HTR-8/SVneo (cell line): ENCODE data around the gene COPS3.

Experiments
- DNase-seq: peaks from one replicate; pipeline ENCODE4 v3.0.0; 2011; ENCODE audit warnings: low spot score, mixed read lengths; ENCODE audit not compliant: insufficient read length
- FAIRE-seq: peaks from 2 replicates; lab custom pipeline; 2011; peaks lifted over from hg19 to GRCh38; lab: Jason Lieb, UNC

The COPS3 gene

DNA sequence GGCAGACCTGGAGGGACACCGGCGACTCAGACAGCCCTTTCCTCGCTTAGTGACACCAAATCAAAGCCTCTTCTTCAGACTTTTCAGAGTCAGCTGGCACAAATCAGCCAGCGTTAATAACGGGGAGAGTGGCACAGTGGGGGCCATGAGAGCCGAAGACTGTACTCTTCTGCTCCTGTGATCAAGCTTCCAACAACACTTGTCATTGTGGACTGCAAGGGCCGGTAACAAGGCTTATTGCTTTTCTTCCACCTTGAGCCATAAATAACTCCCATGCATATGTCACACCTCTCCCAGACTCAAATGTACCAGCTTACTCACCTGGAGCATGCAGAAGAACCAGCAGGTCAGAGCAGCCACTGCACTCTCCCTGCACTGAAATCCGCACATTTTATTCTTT is 56.9 kb downstream of the COPS3 start:
- no peak for DNase-seq
- no peak for FAIRE-seq

- FAIRE-seq, result no peak
- no peak for DNase-seq
Measured at GRCh38 chr17:17223736-17224135, 57.3 kb downstream of the COPS3 start.

GRCh38 chr17:17221329-17221728 is 59.7 kb downstream of the COPS3 start:
- FAIRE-seq (no peak), DNase-seq (no peak)

- FAIRE-seq (no peak), DNase-seq (no peak)
Measured at GRCh38 chr17:17220529-17220928, 60.5 kb downstream of the COPS3 start.

DNA sequence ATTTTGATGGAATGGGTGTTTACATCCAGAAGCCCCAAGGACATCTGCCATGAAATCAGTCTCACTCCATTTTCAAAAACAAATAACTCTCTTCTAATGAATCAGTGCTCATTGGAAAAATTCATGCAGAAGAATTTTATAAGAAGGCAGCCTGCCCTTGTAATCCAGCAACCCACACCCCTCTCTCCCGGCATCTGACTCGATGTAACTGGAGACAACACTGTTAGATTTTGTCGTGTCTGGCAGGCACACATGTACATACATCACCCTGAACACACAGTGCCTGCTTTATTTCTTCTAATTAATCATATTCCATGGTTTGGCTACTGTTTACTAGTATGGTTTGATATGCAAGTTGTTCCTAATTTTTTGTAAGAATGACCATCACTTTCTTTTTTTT is 63.1 kb downstream of the COPS3 start:
- DNase-seq (no peak), FAIRE-seq (no peak)

- FAIRE-seq (no peak), DNase-seq (no peak)
Measured at GRCh38 chr17:17216776-17217175, 64.3 kb downstream of the COPS3 start.

GRCh38 chr17:17216236-17216635 is 64.8 kb downstream of the COPS3 start:
- FAIRE-seq, result no peak
- DNase-seq, result no peak

DNA sequence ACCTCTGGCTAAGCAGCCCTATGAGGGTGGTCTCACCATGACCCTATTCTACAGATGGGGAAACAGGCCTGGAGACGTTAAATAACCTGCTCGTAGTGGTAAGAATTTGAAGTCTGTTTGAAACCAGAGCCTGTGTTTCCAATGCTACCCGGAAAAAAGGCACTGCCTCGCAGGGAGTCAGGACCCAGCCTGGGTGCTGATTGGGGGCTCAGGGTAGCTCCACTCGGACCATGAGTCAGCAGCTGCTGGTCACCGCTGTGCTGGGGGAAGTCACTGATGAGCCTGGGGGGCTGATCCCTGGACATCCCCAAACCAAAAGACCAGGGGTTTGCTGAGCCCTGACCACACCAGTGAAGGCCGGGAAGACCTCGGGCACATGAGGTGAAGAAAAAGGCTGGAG is 65.5 kb downstream of the COPS3 start:
- FAIRE-seq, result no peak

GRCh38 chr17:17214646-17215436 is 66.2 kb downstream of the COPS3 start:
- no peak for FAIRE-seq
- DNase-seq, result no peak

More for the DNA sequence above, 65.5 kb downstream of the COPS3 start:
- no peak for DNase-seq

GRCh38 chr17:17213775-17214174 is 67.3 kb downstream of the COPS3 start:
- no peak for DNase-seq
- FAIRE-seq, result no peak

- FAIRE-seq (no peak), DNase-seq (no peak)
Measured at GRCh38 chr17:17207998-17208397, 73.0 kb downstream of the COPS3 start.

GRCh38 chr17:17206913-17207335 is 74.1 kb downstream of the COPS3 start:
- no peak for DNase-seq
- FAIRE-seq, result no peak

DNA sequence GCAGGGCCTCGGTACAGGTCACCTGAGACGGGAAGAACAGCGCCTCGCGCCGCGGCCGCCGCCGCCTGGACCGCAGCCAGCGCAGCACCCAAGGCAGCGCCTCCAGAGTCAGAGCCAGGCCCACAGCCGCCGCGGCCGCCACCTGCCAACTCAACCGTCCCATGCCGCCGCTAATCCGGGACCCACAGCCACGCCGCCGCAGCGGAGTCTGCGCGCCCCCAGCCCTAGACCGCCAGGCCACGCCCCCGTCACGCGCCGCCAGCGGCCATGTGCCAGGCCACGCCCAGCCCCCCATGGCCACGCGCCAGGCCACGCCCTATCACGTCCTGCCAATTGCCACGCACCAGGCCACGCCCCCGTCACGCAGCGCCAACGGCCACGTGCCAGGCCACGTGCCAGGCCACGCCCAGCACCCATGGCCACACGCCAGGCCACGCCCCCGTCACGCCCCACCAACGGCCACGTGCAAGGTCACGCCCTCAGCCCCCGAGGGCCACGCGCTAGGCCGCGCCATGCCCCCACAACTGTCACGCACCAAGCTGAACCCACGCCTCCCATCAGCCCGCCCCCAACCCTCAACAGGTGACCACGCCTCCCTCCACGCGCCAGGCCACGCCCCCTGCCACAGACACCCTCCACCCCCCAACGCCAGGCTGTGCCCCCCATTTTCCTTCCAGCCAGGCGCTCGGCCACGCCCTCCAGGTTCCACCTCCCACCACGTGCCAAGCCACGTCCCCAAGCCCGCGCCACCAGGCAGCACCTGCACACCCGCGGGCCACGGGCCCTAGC is 74.7 kb downstream of the COPS3 start, which contains the start of gene PLD6:
TSS of gene PLD6 (minus strand) at position 210 of the 789 bp plus-strand sequence. CDS start at position 163, 47 bp downstream.
- DNase-seq (peak; percentile 77), FAIRE-seq (peak; percentile 100)

DNA sequence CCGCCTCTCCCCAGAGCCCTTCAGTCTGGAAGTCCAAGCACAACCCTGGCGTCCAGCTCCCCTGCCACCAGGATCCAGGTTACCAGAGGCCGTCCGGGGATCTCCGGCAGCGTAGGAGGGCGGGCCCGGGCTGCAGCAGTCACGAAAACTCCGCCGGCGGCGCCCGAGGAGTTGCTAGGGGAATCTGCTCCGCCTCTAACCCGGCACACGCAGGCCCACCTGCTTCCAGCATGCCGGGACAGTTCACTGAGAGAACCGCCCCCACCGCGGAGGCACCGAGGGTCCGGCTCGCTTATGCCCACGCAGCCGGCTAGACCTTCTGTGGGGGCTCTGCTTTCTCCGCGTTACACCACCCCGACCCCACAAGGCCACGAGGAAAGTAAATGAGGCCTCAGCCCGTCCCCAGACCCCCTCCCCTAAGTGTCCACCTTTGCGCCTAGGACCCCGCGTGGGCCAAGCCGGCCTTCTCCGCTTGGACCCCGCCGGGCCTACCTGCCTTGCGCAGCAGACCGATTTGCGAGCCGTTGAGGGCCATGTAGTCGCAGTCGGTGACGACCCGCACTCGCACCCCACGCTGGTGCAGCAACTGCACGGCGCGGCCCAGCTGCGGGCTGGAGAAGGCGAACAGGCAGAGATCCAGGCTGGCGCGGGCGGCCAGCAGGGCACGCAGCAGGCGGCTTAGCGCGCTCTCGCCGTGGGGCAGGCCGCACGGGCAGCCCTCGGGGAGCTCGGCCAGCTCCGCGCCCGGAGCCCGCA is 75.5 kb downstream of the COPS3 start:
- FAIRE-seq (no peak), DNase-seq (peak; percentile 80)

- DNase-seq (no peak), FAIRE-seq (no peak)
Measured at GRCh38 chr17:17204635-17205231, 76.3 kb downstream of the COPS3 start.

DNA sequence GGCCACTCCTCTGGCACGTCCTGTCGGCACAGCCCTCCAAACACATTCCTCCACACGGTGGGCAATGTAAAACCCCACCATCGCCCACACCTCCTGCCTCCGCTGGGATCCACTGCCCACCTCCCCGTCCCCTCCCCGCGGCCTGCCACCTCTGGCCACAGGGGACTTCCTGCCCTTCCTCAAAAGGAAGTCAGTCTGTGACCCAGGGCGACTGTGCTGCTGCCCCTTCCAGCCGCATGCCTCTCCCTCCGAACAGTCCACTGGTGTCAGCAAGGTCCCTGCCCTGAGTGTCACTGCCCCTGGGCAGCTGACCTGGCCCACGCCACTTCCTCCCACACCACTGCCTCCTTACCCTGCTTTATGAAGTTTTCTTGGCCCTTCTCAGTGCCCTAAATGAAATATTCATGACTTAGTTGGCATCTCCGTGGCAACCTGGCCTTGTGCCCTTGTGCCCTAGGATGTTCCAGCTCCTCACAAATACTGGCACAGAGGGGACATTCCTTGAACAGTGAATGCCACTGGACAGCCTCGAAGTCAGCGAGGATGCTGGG is 76.9 kb downstream of the COPS3 start:
- DNase-seq, result no peak

DNA sequence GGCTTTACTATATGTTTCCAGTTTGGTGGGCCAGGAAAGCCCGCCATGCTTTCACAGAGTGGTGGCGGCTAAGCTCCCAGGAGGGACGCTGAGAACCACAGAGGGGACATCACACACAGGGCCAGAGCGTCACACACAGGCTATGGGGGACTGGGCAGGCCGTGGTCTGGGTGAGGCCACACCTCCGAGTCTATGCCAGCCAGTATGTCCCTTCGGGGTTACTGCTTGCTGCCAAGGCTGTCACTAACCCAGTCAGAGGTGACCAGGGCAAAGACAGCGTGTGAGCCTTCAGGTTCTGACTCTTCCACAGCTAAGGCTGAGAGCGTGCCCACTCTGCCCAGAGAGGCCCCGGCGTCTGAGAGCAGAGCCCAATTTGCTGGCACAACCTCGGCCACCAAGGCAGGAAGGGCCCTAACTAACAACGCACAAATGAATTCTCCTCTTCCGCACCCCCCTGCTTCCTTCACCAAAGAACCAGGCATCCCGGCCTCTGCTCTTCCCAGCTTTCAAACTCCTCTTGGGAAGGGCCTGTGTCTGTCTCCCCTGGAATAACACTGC is 77.8 kb downstream of the COPS3 start:
- DNase-seq (no peak), FAIRE-seq (no peak)

More for the DNA sequence above, 76.9 kb downstream of the COPS3 start:
- peak; percentile 52 for FAIRE-seq

- DNase-seq, result no peak
- no peak for FAIRE-seq
Measured at GRCh38 chr17:17201907-17202306, 79.1 kb downstream of the COPS3 start.

DNA sequence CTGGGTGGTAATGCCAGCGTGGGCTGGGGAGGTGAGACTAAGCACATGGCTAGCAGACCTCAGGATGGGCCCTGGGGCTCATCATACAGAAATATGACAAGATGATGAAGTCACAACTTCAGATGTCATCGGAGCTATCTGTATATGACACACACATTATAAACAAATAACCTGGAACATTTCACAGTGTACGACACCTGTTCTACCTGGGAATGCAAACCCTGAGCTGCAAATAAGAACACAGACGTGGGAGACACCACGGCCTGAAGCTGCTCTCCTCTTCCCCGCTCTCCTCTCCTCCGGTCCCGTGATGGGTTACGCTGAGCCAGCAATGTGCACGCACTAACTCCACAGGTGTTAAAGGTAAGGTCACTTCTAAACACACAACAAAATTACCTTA is 79.8 kb downstream of the COPS3 start:
- DNase-seq (no peak), FAIRE-seq (no peak)

GRCh38 chr17:17200831-17201230 is 80.2 kb downstream of the COPS3 start:
- FAIRE-seq, result no peak
- no peak for DNase-seq
